ENCODE data around the gene ELF5.

ELF5 gene

DNA sequence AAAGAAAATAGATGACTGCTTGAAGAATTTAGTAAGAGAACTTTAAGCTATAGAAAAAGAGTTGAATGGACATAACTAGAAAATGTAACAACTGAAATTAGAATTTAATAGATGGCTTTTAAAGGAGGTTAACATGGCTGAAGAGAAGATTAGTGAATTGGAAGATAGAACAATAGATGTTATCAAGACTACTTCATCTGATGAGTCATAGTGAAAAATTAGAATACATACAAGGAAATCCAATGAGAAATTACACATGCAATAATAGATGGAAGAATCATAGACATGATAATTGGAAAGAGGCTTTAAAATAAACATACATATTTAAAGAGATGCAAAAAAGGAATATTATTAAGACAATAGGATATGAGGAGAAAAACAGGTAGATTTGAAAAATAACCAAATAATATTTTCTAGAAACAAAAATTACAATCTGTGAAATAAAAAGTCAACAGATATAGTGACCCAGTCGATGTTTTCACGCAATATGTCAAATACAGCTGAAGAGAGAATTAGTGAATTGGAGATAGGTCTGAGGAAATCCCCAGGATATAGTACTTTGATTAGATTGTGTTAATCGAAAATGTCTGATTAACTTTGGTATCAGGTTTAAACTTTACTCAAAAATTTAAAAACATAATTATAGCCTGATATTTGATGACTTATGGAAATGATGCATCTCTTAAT, 46.6 kb downstream of the ELF5 start:
- Histone ChIP-seq H4K8ac (ENCODE audit: low read depth, low read length) (no peak overlapping the region), H3K4ac (ENCODE audit: low read depth, low read length) (no peak overlapping the region), H3K27ac (ENCODE audit: low read depth, low read length) (no peak overlapping the region), H3K4me3 (ENCODE audit: low read length) (no peak overlapping the region), H3K23ac (ENCODE audit: low read length) (no peak overlapping the region), H2BK5ac (ENCODE audit: low read length) (no peak overlapping the region), H3K18ac (ENCODE audit: low read length) (no peak overlapping the region), H3K36me3 (ENCODE audit: control insufficient read depth, insufficient read depth, low read length) (no peaks in the 10 kb centered on the region), H3K9ac (ENCODE audit: low read length) (no peak overlapping the region), H3K79me1 (ENCODE audit: low read length) (no peaks in the 10 kb centered on the region), H3K56ac (ENCODE audit: low read length) (no peak overlapping the region), H2BK15ac (replicated peaks; ENCODE audit: low read depth) (no peak overlapping the region), H3K27me3 (ENCODE audit: insufficient read depth, low read length, poor library complexity) (no peaks in the 10 kb centered on the region), H2AK5ac (ENCODE audit: low read length) (no peak overlapping the region), H4K5ac (ENCODE audit: low read length) (no peak overlapping the region), H2BK120ac (ENCODE audit: low read depth, low read length) (no peak overlapping the region), H3K79me2 (ENCODE audit: control insufficient read depth, insufficient read depth, low read length) (no peaks in the 10 kb centered on the region), H3K4me2 (ENCODE audit: low read length) (no peak overlapping the region), H3K4me1 (ENCODE audit: control insufficient read depth, low read depth, low read length) (no peaks in the 10 kb centered on the region)
- peak; percentile 4 for DNase-seq
- no CpG with 5 or more reads among the region's 3 CpGs for WGBS (ENCODE audit: extremely low coverage, insufficient coverage, low lambda C conversion rate)

DNA sequence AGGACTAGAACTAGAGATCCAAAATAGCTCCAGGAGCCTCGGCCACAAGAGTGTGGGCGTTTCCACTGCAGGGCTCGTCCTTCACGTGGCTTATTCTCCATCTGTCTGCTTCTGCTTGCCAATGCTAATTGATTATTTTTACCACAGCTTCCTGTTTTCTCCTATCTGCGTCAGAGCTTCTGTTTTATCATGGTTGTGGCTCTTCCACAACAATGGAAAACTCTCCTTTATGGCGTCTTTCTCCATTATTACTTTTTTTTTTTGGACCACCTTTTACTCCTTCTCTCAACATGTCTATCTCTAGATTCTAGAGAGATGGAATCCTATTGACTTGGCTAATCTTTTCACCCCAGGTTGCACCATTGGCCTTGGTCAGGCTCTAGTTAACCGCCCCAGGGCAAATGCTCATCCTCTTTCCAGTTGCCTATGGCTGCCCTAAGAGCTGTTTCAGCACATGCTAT, 49.0 kb downstream of the ELF5 start:
- no CpG with 5 or more reads among the region's 7 CpGs for WGBS (ENCODE audit: extremely low coverage, insufficient coverage, low lambda C conversion rate)
- Histone ChIP-seq H3K23ac (ENCODE audit: low read length) (no peak overlapping the region), H3K18ac (ENCODE audit: low read length) (no peak overlapping the region), H3K4me3 (ENCODE audit: low read length) (no peak overlapping the region), H2BK120ac (ENCODE audit: low read depth, low read length) (no peak overlapping the region), H2BK15ac (replicated peaks; ENCODE audit: low read depth) (no peak overlapping the region), H3K4me1 (ENCODE audit: control insufficient read depth, low read depth, low read length) (no peaks in the 10 kb centered on the region), H2AK5ac (ENCODE audit: low read length) (no peak overlapping the region), H3K9ac (ENCODE audit: low read length) (no peak overlapping the region), H4K8ac (ENCODE audit: low read depth, low read length) (no peak overlapping the region), H3K4ac (ENCODE audit: low read depth, low read length) (no peak overlapping the region), H3K79me2 (ENCODE audit: control insufficient read depth, insufficient read depth, low read length) (no peaks in the 10 kb centered on the region), H3K79me1 (ENCODE audit: low read length) (no peaks in the 10 kb centered on the region), H2BK5ac (ENCODE audit: low read length) (no peak overlapping the region), H3K36me3 (ENCODE audit: control insufficient read depth, insufficient read depth, low read length) (no peaks in the 10 kb centered on the region), H4K5ac (ENCODE audit: low read length) (no peak overlapping the region), H3K27ac (ENCODE audit: low read depth, low read length) (no peak overlapping the region), H3K4me2 (ENCODE audit: low read length) (no peak overlapping the region), H3K27me3 (ENCODE audit: insufficient read depth, low read length, poor library complexity) (no peaks in the 10 kb centered on the region), H3K56ac (ENCODE audit: low read length) (no peak overlapping the region)
- no peak for DNase-seq

DNA sequence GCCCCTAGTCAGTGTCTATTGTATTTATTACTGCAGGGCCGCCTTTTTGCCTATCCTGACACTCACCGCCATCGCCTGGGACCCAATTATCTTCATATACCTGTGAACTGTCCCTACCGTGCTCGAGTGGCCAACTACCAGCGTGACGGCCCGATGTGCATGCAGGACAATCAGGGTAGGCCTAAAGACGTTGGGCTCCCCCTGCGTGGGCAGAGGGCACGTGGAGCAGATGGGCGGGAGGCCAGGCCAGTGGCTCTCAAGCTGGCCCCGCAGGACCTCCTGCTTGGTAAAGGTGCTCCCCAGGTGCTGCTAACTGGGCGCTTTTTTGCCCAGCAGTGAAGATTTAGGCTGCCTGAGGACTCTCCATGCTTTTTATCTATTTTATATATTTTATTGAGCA, 52.4 kb downstream of the ELF5 start:
- no peak overlapping the region for H3K9ac ChIP-seq (ENCODE audit: low read length)
- no peak overlapping the region for H3K4me2 ChIP-seq (ENCODE audit: low read length)
- no peak for DNase-seq
- no peak overlapping the region for H3K27ac ChIP-seq (ENCODE audit: low read depth, low read length)
- H2BK120ac ChIP-seq (ENCODE audit: low read depth, low read length) = no peak overlapping the region
- H3K4me1 ChIP-seq (ENCODE audit: control insufficient read depth, low read depth, low read length) = no peaks in the 10 kb centered on the region
- no peaks in the 10 kb centered on the region for H3K36me3 ChIP-seq (ENCODE audit: control insufficient read depth, insufficient read depth, low read length)
- no peak overlapping the region for H3K56ac ChIP-seq (ENCODE audit: low read length)
- no peaks in the 10 kb centered on the region for H3K79me1 ChIP-seq (ENCODE audit: low read length)
- H3K79me2 ChIP-seq (ENCODE audit: control insufficient read depth, insufficient read depth, low read length) = no peaks in the 10 kb centered on the region
- H3K4ac ChIP-seq (ENCODE audit: low read depth, low read length) = no peak overlapping the region
- H3K18ac ChIP-seq (ENCODE audit: low read length) = no peak overlapping the region
- no peaks in the 10 kb centered on the region for H3K27me3 ChIP-seq (ENCODE audit: insufficient read depth, low read length, poor library complexity)
- no peak overlapping the region for H2AK5ac ChIP-seq (ENCODE audit: low read length)
- H3K4me3 ChIP-seq (ENCODE audit: low read length) = no peak overlapping the region
- no CpG with 5 or more reads among the region's 14 CpGs for WGBS (ENCODE audit: extremely low coverage, insufficient coverage, low lambda C conversion rate)
- no peak overlapping the region for H4K8ac ChIP-seq (ENCODE audit: low read depth, low read length)
- no peak overlapping the region for H2BK5ac ChIP-seq (ENCODE audit: low read length)
- no peak overlapping the region for H2BK15ac ChIP-seq (replicated peaks; ENCODE audit: low read depth)
- H4K5ac ChIP-seq (ENCODE audit: low read length) = no peak overlapping the region
- H3K23ac ChIP-seq (ENCODE audit: low read length) = no peak overlapping the region

DNA sequence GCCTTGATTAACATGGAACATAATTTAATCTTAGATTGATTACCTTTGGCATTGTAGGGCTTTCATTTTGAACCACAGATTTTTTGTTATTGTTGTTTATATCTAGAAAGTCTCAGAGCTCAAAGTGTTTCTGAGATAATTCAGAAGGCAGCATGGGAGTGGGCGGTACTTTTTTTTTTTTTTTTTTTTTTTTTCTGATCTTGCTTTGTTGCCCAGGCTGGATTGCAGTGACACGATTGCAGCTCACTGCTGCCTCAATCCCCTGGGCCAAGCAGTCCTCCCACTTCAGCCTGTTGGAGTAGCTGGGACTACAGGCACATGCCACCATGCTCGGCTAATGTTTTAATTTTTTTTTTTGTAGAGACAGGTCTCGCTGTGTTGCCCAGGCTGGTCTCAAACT, 53.3 kb downstream of the ELF5 start:
- no peak overlapping the region for H3K18ac ChIP-seq (ENCODE audit: low read length)
- no peak overlapping the region for H3K4ac ChIP-seq (ENCODE audit: low read depth, low read length)
- H2BK120ac ChIP-seq (ENCODE audit: low read depth, low read length) = no peak overlapping the region
- no peaks in the 10 kb centered on the region for H3K79me2 ChIP-seq (ENCODE audit: control insufficient read depth, insufficient read depth, low read length)
- WGBS (ENCODE audit: extremely low coverage, insufficient coverage, low lambda C conversion rate) = no CpG with 5 or more reads among the region's 4 CpGs
- no peak overlapping the region for H2BK5ac ChIP-seq (ENCODE audit: low read length)
- H4K5ac ChIP-seq (ENCODE audit: low read length) = no peak overlapping the region
- H3K23ac ChIP-seq (ENCODE audit: low read length) = no peak overlapping the region
- H3K4me1 ChIP-seq (ENCODE audit: control insufficient read depth, low read depth, low read length) = no peaks in the 10 kb centered on the region
- H3K27me3 ChIP-seq (ENCODE audit: insufficient read depth, low read length, poor library complexity) = no peaks in the 10 kb centered on the region
- no peaks in the 10 kb centered on the region for H3K36me3 ChIP-seq (ENCODE audit: control insufficient read depth, insufficient read depth, low read length)
- no peak overlapping the region for H2BK15ac ChIP-seq (replicated peaks; ENCODE audit: low read depth)
- H3K4me3 ChIP-seq (ENCODE audit: low read length) = no peak overlapping the region
- H4K8ac ChIP-seq (ENCODE audit: low read depth, low read length) = no peak overlapping the region
- no peak overlapping the region for H3K9ac ChIP-seq (ENCODE audit: low read length)
- no peak overlapping the region for H2AK5ac ChIP-seq (ENCODE audit: low read length)
- H3K27ac ChIP-seq (ENCODE audit: low read depth, low read length) = no peak overlapping the region
- H3K56ac ChIP-seq (ENCODE audit: low read length) = no peak overlapping the region
- H3K79me1 ChIP-seq (ENCODE audit: low read length) = no peaks in the 10 kb centered on the region
- DNase-seq = no peak
- H3K4me2 ChIP-seq (ENCODE audit: low read length) = no peak overlapping the region

DNA sequence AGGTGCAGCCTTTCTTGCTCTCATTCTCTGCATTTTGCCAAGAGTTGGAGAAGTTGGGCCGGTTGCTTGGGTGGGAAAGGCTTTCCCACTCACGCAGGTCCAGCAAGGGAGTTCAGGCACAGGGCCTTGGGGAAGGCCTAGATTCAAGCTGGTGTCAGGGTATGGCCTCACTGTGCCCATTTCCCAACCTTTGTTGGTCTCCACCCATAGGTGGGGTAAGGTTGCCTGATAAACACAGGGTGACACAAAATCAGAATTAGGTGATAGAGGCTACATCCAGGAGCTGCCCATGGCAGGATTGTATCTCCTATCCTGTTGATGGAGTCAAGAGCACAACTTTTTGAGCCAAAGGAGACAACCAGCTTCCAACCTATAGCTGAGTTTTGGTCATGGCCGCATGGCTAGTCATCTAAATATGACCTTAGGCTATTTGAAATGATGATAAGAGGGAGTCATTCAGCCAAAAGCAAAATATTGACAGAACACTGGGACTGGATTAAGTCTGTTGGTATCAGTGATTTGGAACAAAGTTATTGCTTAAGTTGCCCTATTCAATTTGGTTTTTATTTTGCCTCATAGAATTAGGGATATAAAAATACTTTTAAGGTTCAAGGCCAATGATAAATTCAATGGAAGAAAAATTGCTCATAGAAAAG, 54.0 kb downstream of the ELF5 start:
- no CpG with 5 or more reads among the region's 3 CpGs for WGBS (ENCODE audit: extremely low coverage, insufficient coverage, low lambda C conversion rate)

More for the DNA sequence above, 54.0 kb downstream of the ELF5 start:
- Histone ChIP-seq H3K18ac (ENCODE audit: low read length) (no peak overlapping the region), H3K23ac (ENCODE audit: low read length) (no peak overlapping the region), H2BK15ac (replicated peaks; ENCODE audit: low read depth) (no peak overlapping the region), H3K4me3 (ENCODE audit: low read length) (no peak overlapping the region), H3K27me3 (ENCODE audit: insufficient read depth, low read length, poor library complexity) (no peaks in the 10 kb centered on the region), H3K27ac (ENCODE audit: low read depth, low read length) (no peak overlapping the region), H2AK5ac (ENCODE audit: low read length) (no peak overlapping the region), H3K4ac (ENCODE audit: low read depth, low read length) (no peak overlapping the region), H2BK5ac (ENCODE audit: low read length) (no peak overlapping the region), H3K79me1 (ENCODE audit: low read length) (no peaks in the 10 kb centered on the region), H2BK120ac (ENCODE audit: low read depth, low read length) (no peak overlapping the region), H3K36me3 (ENCODE audit: control insufficient read depth, insufficient read depth, low read length) (no peaks in the 10 kb centered on the region), H3K79me2 (ENCODE audit: control insufficient read depth, insufficient read depth, low read length) (no peaks in the 10 kb centered on the region), H3K56ac (ENCODE audit: low read length) (no peak overlapping the region), H3K9ac (ENCODE audit: low read length) (no peak overlapping the region), H4K8ac (ENCODE audit: low read depth, low read length) (no peak overlapping the region), H3K4me2 (ENCODE audit: low read length) (no peak overlapping the region), H3K4me1 (ENCODE audit: control insufficient read depth, low read depth, low read length) (no peaks in the 10 kb centered on the region), H4K5ac (ENCODE audit: low read length) (no peak overlapping the region)
- no peak for DNase-seq

All from mesendoderm (in vitro differentiated cells).